Neutrophil (primary cell): Measurements from ENCODE around the gene RRN3.

ENCODE experiments used
- H3K27ac ChIP-seq: fragments of 200-600 bp; sonication (generic); 2 replicates; pipeline ENCODE4 v1.5.1; 2016; ENCODE audit warnings: mild to moderate bottlenecking, moderate library complexity
- H3K27me3 ChIP-seq: fragments of 200-600 bp; sonication (generic); 2 replicates; pipeline ENCODE4 v1.6.0; 2016; ENCODE audit warnings: mild to moderate bottlenecking
- H3K36me3 ChIP-seq: fragments of 200-600 bp; sonication (generic); 2 replicates; pipeline ENCODE4 v1.5.1; 2017
- H3K4me1 ChIP-seq, 2 experiments: fragments of 200-600 bp in 1 of 2; sonication (generic) in 1 of 2; 1 replicate in 1 of 2; 2 replicates in 1 of 2; pipeline versions ENCODE4 v1.5.1 to v1.6.1; 2013 to 2016; ENCODE audit warnings: low read depth in 1 of 2, low read length in 1 of 2, mild to moderate bottlenecking in 1 of 2, moderate library complexity in 1 of 2; ENCODE audit not compliant: control insufficient read depth in 1 of 2, insufficient read depth in 1 of 2
- H3K4me3 ChIP-seq, 2 experiments: fragments of 200-600 bp in 1 of 2; sonication (generic) in 1 of 2; 1 replicate in 1 of 2; 2 replicates in 1 of 2; pipeline ENCODE4 v1.5.1; 2013 to 2016; ENCODE audit warnings: low read depth in 1 of 2, low read length in 1 of 2, mild to moderate bottlenecking in 1 of 2, moderate library complexity in 1 of 2
- H3K9me3 ChIP-seq: fragments of 200-600 bp; sonication (generic); 2 replicates; pipeline ENCODE4 v1.5.1; 2016
- CTCF ChIP-seq: fragments of 200-600 bp; sonication (generic); IDR thresholded peaks from 2 replicates; pipeline ENCODE4 v1.5.1; 2016; ENCODE audit warnings: antibody characterized with exemption

RRN3 gene

DNA sequence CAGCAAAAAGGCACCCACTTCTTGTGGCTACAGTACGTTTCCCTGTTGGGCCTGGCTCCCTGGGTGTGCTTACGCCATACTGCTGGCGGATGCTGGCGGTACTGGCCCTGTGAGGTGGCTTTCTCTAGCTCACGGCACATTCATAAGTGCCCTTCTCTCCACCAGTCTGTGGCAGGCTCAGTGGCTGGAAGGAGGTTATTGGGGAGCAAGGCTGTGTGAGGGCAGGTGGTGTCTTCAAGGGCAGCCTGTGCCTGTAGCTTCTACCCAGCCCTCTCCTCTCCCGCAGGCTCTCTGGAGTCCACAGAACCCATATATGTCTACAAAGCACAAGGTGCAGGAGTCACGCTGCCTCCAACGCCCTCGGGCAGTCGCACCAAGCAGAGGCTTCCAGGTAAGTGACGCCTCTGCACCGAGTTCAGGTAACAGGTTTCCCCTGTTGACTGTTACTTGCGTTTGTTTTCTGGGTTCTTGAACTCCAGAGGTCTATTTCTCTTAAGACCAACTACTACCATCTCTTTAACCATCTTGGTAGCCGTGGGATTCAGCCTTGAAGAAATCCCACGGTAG, 58.8 kb downstream of the RRN3 start:
- H3K4me1 ChIP-seq = peaks cover 12 to 15% of the 10 kb centered on the region in 2 experiments

GRCh38 chr16:15034266-15035162, 59.6 kb downstream of the RRN3 start:
- TF ChIP-seq CTCF = no peak
- H3K27ac ChIP-seq = no peak overlapping the region
- H3K36me3 ChIP-seq = peaks cover 84% of the 10 kb centered on the region

More for the DNA sequence above, 58.8 kb downstream of the RRN3 start:
- Histone ChIP-seq H3K9me3 (no peaks in the 10 kb centered on the region), H3K27me3 (no peaks in the 10 kb centered on the region), H3K27ac (peak overlapping the region; percentile 48), H3K36me3 (peaks cover 87% of the 10 kb centered on the region), H3K4me3 (no peak overlapping the region)
- TF ChIP-seq CTCF = no peak

GRCh38 chr16:15033309-15033707, 60.8 kb downstream of the RRN3 start:
- Histone ChIP-seq H3K9me3 (no peaks in the 10 kb centered on the region), H3K36me3 (peaks cover 84% of the 10 kb centered on the region), H3K27me3 (no peaks in the 10 kb centered on the region), H3K4me3 (no peak overlapping the region), H3K4me1 (peaks cover 12 to 15% of the 10 kb centered on the region in 2 experiments), H3K27ac (no peak overlapping the region)
- no peak for TF ChIP-seq CTCF

More at GRCh38 chr16:15034266-15035162, 59.6 kb downstream of the RRN3 start:
- Histone ChIP-seq H3K27me3 (no peaks in the 10 kb centered on the region), H3K9me3 (no peaks in the 10 kb centered on the region), H3K4me1 (peaks cover 12 to 15% of the 10 kb centered on the region in 2 experiments), H3K4me3 (no peak overlapping the region)

- H3K4me1 ChIP-seq = peaks cover 12 to 15% of the 10 kb centered on the region in 2 experiments
- H3K4me3 ChIP-seq = no peak overlapping the region
- H3K27me3 ChIP-seq = no peaks in the 10 kb centered on the region
- no peak for TF ChIP-seq CTCF
- H3K36me3 ChIP-seq = peaks cover 83% of the 10 kb centered on the region
- H3K9me3 ChIP-seq = no peaks in the 10 kb centered on the region
- H3K27ac ChIP-seq = no peak overlapping the region
These were observed 61.3 kb downstream of the RRN3 start for GRCh38 chr16:15032547-15033308.

GRCh38 chr16:15031586-15031985, 62.5 kb downstream of the RRN3 start:
- peak overlapping the region; percentile 75 for H3K27ac ChIP-seq
- H3K36me3 ChIP-seq = peaks cover 81% of the 10 kb centered on the region
- no peak for TF ChIP-seq CTCF
- no peaks in the 10 kb centered on the region for H3K9me3 ChIP-seq
- H3K4me1 ChIP-seq = peaks cover 12 to 15% of the 10 kb centered on the region in 2 experiments
- no peaks in the 10 kb centered on the region for H3K27me3 ChIP-seq
- no peak overlapping the region for H3K4me3 ChIP-seq
